Anterior cingulate cortex (tissue), 58 donors: Measurements from ENCODE around the gene FGD2.

ENCODE experiments used
- DNase-seq, 58 donors: peaks; one replicate each; lab custom pipeline; 2025; lab: John Stamatoyannopoulos, UW

The FGD2 gene, protein sequence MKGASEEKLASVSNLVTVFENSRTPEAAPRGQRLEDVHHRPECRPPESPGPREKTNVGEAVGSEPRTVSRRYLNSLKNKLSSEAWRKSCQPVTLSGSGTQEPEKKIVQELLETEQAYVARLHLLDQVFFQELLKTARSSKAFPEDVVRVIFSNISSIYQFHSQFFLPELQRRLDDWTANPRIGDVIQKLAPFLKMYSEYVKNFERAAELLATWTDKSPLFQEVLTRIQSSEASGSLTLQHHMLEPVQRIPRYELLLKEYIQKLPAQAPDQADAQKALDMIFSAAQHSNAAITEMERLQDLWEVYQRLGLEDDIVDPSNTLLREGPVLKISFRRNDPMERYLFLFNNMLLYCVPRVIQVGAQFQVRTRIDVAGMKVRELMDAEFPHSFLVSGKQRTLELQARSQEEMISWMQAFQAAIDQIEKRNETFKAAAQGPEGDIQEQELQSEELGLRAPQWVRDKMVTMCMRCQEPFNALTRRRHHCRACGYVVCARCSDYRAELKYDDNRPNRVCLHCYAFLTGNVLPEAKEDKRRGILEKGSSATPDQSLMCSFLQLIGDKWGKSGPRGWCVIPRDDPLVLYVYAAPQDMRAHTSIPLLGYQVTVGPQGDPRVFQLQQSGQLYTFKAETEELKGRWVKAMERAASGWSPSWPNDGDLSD

DNA sequence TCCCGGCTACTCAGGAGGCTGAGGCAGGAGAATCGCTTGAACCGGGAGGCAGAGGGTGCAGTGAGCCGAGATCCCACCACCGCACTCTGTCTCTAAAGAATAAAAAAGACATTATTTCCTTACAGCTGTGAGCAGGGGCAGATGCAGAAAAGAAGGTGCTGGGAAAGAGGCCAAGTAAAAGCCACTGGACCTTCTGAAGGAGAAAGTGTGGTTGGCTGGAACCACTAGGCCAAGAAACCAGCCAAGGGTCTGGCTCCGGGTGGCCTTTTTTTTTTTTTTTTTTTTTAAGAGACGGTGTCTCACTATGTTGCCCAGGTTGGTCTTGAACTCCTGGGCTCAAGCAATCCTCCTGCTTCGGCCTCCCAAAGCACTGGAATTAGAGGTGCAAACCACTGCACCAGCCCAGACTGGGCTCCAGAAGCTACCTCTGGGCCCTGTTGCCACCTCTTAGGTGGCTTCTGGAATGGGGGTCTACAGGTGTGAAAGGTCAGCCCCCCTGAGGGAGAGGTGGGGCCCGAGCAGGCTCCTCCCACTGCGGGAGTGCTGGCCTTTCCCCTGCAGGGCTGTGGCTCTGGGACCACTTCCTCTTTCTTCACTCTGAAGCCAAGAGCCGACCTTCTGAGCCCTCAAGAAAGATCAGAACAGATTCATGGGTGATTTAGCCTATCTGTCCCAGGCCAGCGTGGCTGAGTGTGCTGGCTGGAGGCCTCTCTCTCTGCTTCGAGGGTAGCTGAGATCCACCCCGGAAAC, at the start of gene FGD2:
FGD2 (plus strand) TSS at position 595 of the 750 bp plus-strand sequence. CDS start 163 bp downstream, outside the sequence.
- peak in 1 of 58 donors; percentile 16 for DNase-seq

- no peak for DNase-seq
Observed at GRCh38 chr6:36955671-36956445, 49.6 kb upstream of the FGD2 start.

- DNase-seq = no peak
Observed at GRCh38 chr6:36956446-36956820, 49.0 kb upstream of the FGD2 start.

DNA sequence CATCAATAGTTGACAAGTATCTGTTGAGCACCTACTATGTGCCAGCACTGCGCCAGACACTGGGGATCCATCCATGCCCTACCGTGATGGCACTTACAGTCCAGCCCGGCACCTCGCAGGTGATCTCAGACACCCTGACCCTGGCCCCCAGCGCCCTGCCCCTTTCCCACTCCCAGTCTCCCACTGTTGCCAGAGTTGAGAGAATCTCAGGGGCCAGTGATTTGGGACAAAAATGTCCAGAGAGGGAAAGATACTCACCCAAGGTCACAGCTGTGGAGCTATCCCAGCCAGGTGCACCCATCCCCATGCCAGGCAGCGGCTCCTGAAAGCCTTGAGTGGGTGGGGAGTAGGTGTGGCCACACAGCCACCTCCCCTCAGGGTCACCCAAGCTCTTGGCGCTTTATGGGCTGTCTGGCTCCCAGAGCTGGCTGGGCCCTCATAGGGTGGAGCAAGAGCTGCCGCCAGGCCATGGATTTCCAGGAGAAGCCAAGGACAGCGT, 47.6 kb upstream of the FGD2 start:
- DNase-seq = no peak

GRCh38 chr6:36958775-36959554, 46.5 kb upstream of the FGD2 start:
- DNase-seq = no peak

DNA sequence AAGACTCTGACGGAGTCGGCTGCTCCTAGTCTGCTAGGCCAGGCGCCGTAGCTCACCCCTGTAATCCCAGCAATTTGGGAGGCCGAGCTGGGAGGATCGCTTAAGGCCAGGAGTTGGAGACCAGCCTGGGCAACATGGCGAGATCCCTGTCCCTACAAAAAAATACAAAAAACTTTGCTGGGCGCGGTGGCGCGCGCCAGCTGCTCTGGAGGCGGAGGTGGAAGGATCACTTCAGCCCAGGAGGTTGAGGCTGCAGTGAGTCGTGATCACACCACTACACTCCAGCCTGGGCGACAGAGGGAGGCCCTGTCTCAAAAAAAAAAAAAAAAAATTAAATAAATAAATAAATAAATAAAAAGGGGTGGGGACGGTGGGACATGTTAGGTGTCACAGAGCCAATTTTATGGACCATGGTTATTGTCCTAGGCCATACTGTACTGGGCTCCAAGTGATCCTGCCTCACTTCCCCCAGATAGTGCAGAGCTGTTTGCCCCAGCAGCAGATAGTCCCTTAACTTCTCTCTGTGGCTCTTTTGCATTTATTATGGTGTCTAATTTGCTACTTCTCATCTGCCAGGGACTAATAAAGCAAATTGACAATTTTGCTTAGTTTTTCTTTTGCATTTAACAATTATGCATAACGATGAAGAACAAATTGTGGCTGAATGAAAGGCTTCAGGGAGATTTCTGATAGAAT, 45.8 kb upstream of the FGD2 start:
- DNase-seq = no peak

DNA sequence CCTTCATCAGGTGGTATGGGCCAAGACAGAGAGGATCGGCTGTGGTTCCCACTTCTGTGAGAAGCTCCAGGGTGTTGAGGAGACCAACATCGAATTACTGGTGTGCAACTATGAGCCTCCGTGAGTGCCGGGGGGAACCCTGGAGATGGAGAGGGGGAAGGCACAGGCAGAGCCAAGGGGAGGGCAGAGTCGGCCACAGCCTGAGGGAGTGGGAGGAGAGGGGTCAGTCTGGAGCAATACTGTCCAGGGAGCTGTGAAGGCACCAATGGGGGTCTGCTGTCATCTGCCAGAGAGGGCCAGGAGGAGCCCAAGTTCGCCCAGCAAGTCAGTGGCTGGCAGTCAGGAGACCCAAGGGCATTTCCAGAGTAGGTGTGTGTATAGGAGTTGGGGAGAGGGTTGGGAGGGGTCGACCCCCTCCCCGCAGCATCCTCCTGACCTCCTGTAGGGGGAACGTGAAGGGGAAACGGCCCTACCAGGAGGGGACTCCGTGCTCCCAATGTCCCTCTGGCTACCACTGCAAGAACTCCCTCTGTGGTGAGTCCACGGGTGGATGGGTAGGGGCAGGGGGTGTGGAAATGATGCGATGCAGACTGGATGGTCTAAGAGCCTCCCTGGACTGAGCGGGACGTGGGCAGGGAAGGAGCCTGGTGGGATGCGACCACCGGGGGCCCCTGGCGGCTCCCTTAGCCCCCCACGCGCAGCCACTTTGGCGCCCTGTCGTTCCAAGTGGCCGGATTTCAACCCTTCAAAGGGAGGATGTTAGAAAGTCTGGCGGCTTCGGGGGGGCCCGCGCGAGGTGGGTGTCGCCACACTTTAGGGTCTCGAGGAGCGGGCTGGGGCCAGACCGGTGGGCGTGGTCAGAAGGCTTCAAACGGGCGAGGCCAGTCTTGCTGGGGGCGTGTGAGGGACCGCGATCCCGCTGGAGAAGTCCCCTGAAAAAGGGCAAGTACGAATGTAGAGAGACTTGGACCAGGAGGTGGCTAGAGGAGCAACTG, 43.7 kb upstream of the FGD2 start:
- no peak for DNase-seq

DNA sequence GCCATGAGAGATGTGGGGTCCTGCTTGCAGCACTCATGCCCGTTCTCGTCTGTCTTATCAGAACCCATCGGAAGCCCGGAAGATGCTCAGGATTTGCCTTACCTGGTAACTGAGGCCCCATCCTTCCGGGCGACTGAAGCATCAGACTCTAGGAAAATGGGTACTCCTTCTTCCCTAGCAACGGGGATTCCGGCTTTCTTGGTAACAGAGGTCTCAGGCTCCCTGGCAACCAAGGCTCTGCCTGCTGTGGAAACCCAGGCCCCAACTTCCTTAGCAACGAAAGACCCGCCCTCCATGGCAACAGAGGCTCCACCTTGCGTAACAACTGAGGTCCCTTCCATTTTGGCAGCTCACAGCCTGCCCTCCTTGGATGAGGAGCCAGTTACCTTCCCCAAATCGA, 42.6 kb upstream of the FGD2 start:
- peak in 50 of 58 donors; percentile 19 to 88 (median 60) for DNase-seq

DNA sequence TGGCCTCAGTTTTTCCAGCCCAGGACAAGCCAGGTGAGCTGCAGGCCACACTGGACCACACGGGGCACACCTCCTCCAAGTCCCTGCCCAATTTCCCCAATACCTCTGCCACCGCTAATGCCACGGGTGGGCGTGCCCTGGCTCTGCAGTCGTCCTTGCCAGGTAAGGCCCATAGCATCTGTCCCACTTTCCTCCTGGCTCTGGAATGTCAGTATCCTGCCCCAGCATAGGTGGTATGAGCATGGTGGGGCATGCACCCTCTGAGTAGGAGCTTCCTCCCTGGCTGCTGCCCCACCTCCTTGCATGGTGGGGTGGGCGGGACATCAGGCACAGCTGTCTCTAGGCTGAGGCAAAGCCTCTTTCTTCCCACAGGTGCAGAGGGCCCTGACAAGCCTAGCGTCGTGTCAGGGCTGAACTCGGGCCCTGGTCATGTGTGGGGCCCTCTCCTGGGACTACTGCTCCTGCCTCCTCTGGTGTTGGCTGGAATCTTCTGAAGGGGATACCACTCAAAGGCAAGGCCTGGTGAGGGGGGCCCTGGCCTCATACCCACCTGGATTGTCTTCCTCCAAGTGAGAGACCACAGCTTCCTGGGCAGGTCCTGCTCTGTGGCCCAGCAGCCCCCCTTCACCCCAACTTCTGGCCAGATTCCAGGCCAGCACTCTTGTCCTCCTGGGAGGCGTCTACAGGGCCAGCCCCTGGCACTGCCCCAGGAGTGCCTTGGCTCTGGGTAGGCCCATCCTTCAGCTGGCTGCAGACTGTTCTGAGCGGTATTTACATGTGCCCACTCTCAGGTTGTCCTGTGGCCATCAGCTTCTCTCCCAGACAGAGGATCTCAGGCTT, 41.8 kb upstream of the FGD2 start:
- peak in 3 of 58 donors; percentile 26 to 42 (median 32) for DNase-seq

DNA sequence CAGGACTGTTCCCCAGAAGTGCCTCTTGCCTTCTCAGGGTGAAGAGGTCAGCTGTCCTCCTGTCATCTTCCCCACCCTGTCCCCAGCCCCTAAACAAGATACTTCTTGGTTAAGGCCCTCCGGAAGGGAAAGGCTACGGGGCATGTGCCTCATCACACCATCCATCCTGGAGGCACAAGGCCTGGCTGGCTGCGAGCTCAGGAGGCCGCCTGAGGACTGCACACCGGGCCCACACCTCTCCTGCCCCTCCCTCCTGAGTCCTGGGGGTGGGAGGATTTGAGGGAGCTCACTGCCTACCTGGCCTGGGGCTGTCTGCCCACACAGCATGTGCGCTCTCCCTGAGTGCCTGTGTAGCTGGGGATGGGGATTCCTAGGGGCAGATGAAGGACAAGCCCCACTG, 41.1 kb upstream of the FGD2 start:
- DNase-seq = no peak

DNA sequence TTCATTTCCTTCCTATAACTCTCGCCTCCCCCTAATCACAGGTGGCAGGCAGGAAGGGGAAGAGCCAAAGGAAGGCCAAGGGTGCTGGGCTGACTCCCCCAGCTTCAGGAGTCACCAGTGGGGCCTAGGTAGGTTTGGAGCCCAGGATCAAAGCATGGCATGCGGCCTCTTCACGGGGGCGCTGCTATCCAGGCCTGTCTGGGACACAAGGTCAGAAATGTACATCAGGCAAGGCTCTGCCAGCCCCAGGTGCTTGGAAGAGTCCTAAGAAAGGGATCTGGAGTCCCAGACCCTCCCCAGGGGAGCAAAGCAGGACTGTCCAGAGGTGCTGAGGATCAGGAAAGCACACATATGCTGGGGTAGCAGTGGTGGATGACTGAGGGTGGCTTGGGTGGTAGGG, 40.5 kb upstream of the FGD2 start:
- DNase-seq = no peak

DNA sequence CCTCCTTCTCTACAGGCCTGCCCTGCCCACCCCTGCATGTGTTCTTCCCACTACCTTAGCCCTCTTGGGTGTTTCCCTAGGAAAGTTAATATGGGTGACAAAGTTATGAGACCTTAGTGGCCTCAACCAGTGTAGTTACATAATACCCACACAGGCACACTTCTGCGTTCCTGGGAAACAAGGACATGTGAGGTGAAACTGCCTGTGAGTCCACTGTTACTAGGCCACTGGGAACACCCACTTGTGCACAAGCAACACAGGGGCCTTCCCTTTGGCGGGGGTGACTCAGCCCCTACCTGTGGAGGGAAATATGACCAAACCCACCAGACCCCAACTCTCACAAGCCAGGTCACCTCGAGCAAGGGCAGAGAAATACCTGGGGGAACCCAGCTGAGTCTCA, 38.2 kb upstream of the FGD2 start:
- DNase-seq = no peak

DNA sequence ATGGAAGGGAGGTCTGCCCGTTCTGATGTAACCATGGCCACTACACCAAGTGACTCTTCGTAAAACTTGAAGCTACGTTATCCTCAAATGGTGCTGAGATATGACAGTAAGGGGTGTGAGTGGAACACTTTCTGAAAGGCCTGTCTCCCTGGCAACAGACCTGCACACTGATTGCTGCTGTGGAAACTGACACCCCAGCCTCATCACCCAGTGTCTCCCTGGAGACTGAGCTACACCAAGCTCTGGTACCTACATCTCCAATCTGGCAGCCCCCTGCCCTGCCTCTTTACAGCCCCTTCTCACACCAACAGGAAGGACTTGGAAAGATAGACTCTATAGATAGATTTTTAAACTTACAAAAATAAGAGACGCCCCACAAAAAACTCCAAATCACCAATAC, 37.7 kb upstream of the FGD2 start:
- DNase-seq = no peak

GRCh38 chr6:36968266-36968977, 37.0 kb upstream of the FGD2 start:
- DNase-seq = no peak

GRCh38 chr6:36969240-36969691, 36.2 kb upstream of the FGD2 start:
- no peak for DNase-seq
